Myocyte (in vitro differentiated cells): Measurements from ENCODE around the gene SETSIP. TPM values are rescaled to one million over a fixed set of nuclear protein-coding genes. Genes with fewer than 3 reads are reported as not detected.
"Not testable (repeated sequence)": the region's sequence is repeated elsewhere in the genome, so short reads cannot be mapped to it uniquely, and the experiment has no call there.

Source experiments
- DNase-seq: peaks from one replicate; pipeline ENCODE4 v3.0.0-alpha.2; 2012; ENCODE audit warnings: low read depth
- total RNA-seq: library from RNA; depleted of rRNA; stranded (reverse); fragments of >200 nt; gene quantifications from 2 replicates; pipeline ENCODE4 v1.2.3, GENCODE V29; 2014

SETSIP gene
- total RNA-seq, 1 donor from 2014 or later = not detected

GRCh38 chr1:92051948-92052347 is 23.3 kb downstream of the SETSIP start:
- DNase-seq = no peak

GRCh38 chr1:92045766-92046495 is 29.3 kb downstream of the SETSIP start:
- no peak for DNase-seq

GRCh38 chr1:92043621-92044020 is 31.6 kb downstream of the SETSIP start:
- no peak for DNase-seq

GRCh38 chr1:92040971-92041370 is 34.2 kb downstream of the SETSIP start:
- no peak for DNase-seq

- DNase-seq = no peak
These were observed 36.4 kb downstream of the SETSIP start for GRCh38 chr1:92038695-92039346.

- no peak for DNase-seq
These were observed 37.8 kb downstream of the SETSIP start for GRCh38 chr1:92037400-92037799.

GRCh38 chr1:92031281-92032110 is 43.7 kb downstream of the SETSIP start:
- no peak for DNase-seq

- no peak for DNase-seq
These were observed 44.5 kb downstream of the SETSIP start for GRCh38 chr1:92030656-92031107.

- DNase-seq = peak; percentile 2
These were observed 45.8 kb downstream of the SETSIP start for GRCh38 chr1:92029241-92029922.

GRCh38 chr1:92026806-92027205 is 48.4 kb downstream of the SETSIP start:
- no peak for DNase-seq

GRCh38 chr1:92026042-92026441 is 49.2 kb downstream of the SETSIP start:
- not testable (repeated sequence) for DNase-seq

Other genes starting within 250 kb of the SETSIP start
- gene TGFBR3, start 189.3 kb downstream of the SETSIP start, total RNA-seq = 2.5 and 2.7 TPM in 2 replicates
- gene BRDT, start 126.0 kb downstream of the SETSIP start, total RNA-seq = not detected in 2 replicates
- gene EPHX4, start 45.4 kb downstream of the SETSIP start, total RNA-seq = not detected in 2 replicates
- gene BTBD8, start 4.9 kb upstream of the SETSIP start, total RNA-seq = 3.9 and 6.0 TPM in 2 replicates
- not detected in 2 replicates for gene C1orf146, start 142.5 kb upstream of the SETSIP start, total RNA-seq
- 13.0 and 14.5 TPM in 2 replicates for gene GLMN, start 223.6 kb upstream of the SETSIP start, total RNA-seq
- gene RPAP2, start 223.6 kb upstream of the SETSIP start, total RNA-seq = 15.2 and 16.4 TPM in 2 replicates